Right lobe of liver (tissue), 6 donors: ENCODE measurements around the gene ETFRF1. TPM values are rescaled to one million over a fixed set of nuclear protein-coding genes. Genes with fewer than 3 reads are reported as not detected.

ENCODE experiments used
- ATAC-seq, 4 donors: fragments of 200-7000 bp; cut with Tn5 transposase; one replicate each; pipeline ENCODE4 v1.9.1; 2020; ENCODE audit warnings: mild to moderate bottlenecking in 4 of 4, moderate library complexity in 4 of 4
- DNase-seq, 3 donors: peaks; one replicate each; pipeline ENCODE4 v3.0.0-alpha.2; 2020
- H3K27ac ChIP-seq, 3 donors: fragments of 200-600 bp; one replicate each; pipeline ENCODE4 v1.8.0; 2022
- H3K27me3 ChIP-seq, 2 donors: fragments of 200-600 bp; one replicate each; pipeline ENCODE4 v1.8.0; 2022
- H3K36me3 ChIP-seq, 4 donors: fragments of 200-600 bp; sonication (generic) in 1 of 4; one replicate each; pipeline versions ENCODE4 v1.5.1 to v1.8.0; 2017 to 2022; ENCODE audit warnings: control low read depth in 1 of 4
- H3K4me1 ChIP-seq, 4 donors: fragments of 200-600 bp; sonication (generic) in 1 of 4; one replicate each; pipeline versions ENCODE4 v1.5.1 to v1.8.0; 2017 to 2022; ENCODE audit warnings: control low read depth in 1 of 4
- H3K4me3 ChIP-seq, 3 donors: fragments of 200-600 bp; one replicate each; pipeline ENCODE4 v1.8.0; 2022
- H3K9me3 ChIP-seq, 4 donors: fragments of 200-600 bp; sonication (generic) in 1 of 4; one replicate each; pipeline versions ENCODE4 v1.5.1 to v1.8.0; 2017 to 2022; ENCODE audit warnings: control low read depth in 1 of 4
- CTCF ChIP-seq, 4 donors: fragments of 200-600 bp in 3 of 4; fragments of 450-650 bp in 1 of 4; IDR thresholded peaks; one replicate each; pipeline versions ENCODE4 v1.5.1 to v1.8.0; 2016 to 2022; ENCODE audit warnings: antibody characterized with exemption in 4 of 4, mild to moderate bottlenecking in 2 of 4
- POLR2A ChIP-seq: fragments of 450-650 bp; IDR thresholded peaks from one replicate; pipeline ENCODE4 v1.6.1; 2017; ENCODE audit warnings: antibody characterized with exemption, mild to moderate bottlenecking
- WGBS: methylation state at CpG from one replicate; pipeline ENCODE4 v1.1.6; 2018; ENCODE audit warnings: low coverage, low lambda C conversion rate; ENCODE audit not compliant: insufficient coverage; ENCODE audit errors: missing lambda C conversion rate; 5-methylcytosine and 5-hydroxymethylcytosine counted together
- intact Hi-C, 2 donors: fragments of 100-400 bp; cut with DNase I; formaldehyde crosslinking; loops; one replicate each; pipeline versions ENCODE4 v1.11.2 to v1.14.1; 2022
- total RNA-seq, 6 experiments: library from RNA; depleted of rRNA in 2 of 6; stranded (reverse); fragments of >200 nt in 2 of 6; fragmentation: NEBNext Ultra II Directional in 3 of 6; extraction: Animal tissue kit (Norgen Biotek cat#: 25700) in 3 of 6; gene quantifications; one replicate each; pipeline versions ENCODE4 v1.1.0 to v1.2.4, GENCODE V29; 2016 to 2023
- donor health status: DM: no; HTN: yes; CAD: no.
- donor health status: DM: no; HTN: no; CAD: no.
- donor health status: DM: no; HTN: no; CAD: no.
- donor health status: DM: no; HTN: yes; CAD: no.
- donor health status: DM: no; HTN: yes; CAD: no.

Gene ETFRF1
- total RNA-seq, 6 experiments from 2014 or later: 29.9 to 50.2 (median 38.2) TPM

- Histone ChIP-seq H3K27ac (no peak overlapping the region), H3K36me3 (no peaks in the 10 kb centered on the region), H3K4me1 (peaks cover 0 to 7% (median 3%) of the 10 kb centered on the region in 4 donors), H3K27me3 (no peaks in the 10 kb centered on the region), H3K9me3 (no peaks in the 10 kb centered on the region), H3K4me3 (no peak overlapping the region)
- no peak for TF ChIP-seq CTCF (IDR thresholded peaks at IDR 0.05)
- no peak for TF ChIP-seq POLR2A
- DNase-seq: no peak
- no peak for ATAC-seq
- intact Hi-C loops: no loop called here
- 84% methylated on average over 6 of the region's 6 CpGs for WGBS
Observed at GRCh38 chr12:25190793-25191192, 4.2 kb upstream of the ETFRF1 start.

- H3K4me1 ChIP-seq: peaks cover 0 to 19% (median 6%) of the 10 kb centered on the region in 4 donors
- no peak for ATAC-seq
- no peak for DNase-seq
- no peak overlapping the region for H3K4me3 ChIP-seq
- H3K27ac ChIP-seq: no peak overlapping the region
- H3K27me3 ChIP-seq: no peaks in the 10 kb centered on the region
- intact Hi-C loops: no loop called here
- TF ChIP-seq POLR2A (no peak), CTCF (IDR thresholded peaks at IDR 0.05) (no peak)
- no peaks in the 10 kb centered on the region for H3K36me3 ChIP-seq
- no peaks in the 10 kb centered on the region for H3K9me3 ChIP-seq
- WGBS: 32% methylated on average over 1 of the region's 1 CpG
Observed at GRCh38 chr12:25194214-25194613, 823 bp upstream of the ETFRF1 start.

DNA sequence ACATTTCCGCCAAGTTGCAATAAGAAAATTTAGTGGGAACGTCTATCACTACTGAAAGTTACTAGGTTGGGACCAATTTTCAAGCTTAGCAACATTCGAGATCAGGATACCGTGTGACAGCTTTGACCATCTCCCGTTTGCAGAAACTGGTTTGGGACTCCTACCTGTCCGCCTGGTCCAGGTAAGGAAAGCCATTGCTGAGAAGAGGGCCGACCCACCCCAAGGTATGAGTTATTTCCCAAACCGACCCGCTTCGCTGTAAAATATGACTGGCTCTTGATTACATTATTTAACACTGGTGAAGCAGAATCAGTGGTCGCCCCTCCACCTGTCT is 348 bp upstream of the ETFRF1 start:
- Histone ChIP-seq H3K36me3 (no peaks in the 10 kb centered on the region), H3K4me3 (peak overlapping the region; percentile 58 to 82 (median 76)), H3K4me1 (peaks cover 0 to 19% (median 6%) of the 10 kb centered on the region in 4 donors), H3K27me3 (no peaks in the 10 kb centered on the region), H3K9me3 (no peaks in the 10 kb centered on the region), H3K27ac (peak overlapping the region in 2 of 3 donors; percentile 81 to 94)
- DNase-seq: no peak
- intact Hi-C loops: no loop called here
- no peak for ATAC-seq
- no peak for TF ChIP-seq CTCF (IDR thresholded peaks at IDR 0.05)
- TF ChIP-seq POLR2A: no peak
- 13% methylated on average over 9 of the region's 11 CpGs for WGBS

DNA sequence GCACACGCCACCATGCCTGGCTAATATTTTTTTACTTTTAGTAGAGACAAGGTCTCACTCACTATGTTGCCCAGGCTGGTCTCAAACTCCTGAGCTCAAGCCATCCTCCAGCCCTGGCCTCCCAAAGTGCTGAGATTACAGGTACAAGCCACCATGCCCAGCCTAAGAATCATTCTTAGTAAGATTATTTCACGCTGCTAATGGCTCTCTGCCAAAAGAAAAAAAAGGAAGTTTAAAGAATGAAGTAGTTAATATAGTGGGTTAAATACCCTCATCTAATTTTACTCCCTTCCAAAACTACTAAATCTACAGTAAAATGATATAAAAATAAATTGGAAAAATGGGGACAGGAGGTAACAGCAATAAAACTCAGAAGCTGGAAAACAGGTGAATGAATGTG is 2.6 kb downstream of the ETFRF1 start:
- ATAC-seq (no peak), DNase-seq (no peak)
- WGBS: 33% methylated on average over 1 of the region's 2 CpGs
- H3K27me3 ChIP-seq: no peaks in the 10 kb centered on the region
- no peaks in the 10 kb centered on the region for H3K36me3 ChIP-seq
- no peaks in the 10 kb centered on the region for H3K9me3 ChIP-seq
- no peak overlapping the region for H3K4me3 ChIP-seq
- no peak overlapping the region for H3K27ac ChIP-seq
- TF ChIP-seq CTCF (IDR thresholded peaks at IDR 0.05) (no peak), POLR2A (no peak)
- peaks cover 0 to 19% (median 6%) of the 10 kb centered on the region in 4 donors for H3K4me1 ChIP-seq
- intact Hi-C loops: no loop called here

GRCh38 chr12:25200703-25201102 is 5.7 kb downstream of the ETFRF1 start:
- ATAC-seq: peak in 1 of 4 donors; percentile 58
- WGBS: no CpG with 5 or more reads among the region's 1 CpG
- DNase-seq: no peak
- peaks cover 0 to 12% (median 3%) of the 10 kb centered on the region in 4 donors for H3K4me1 ChIP-seq
- no peak overlapping the region for H3K27ac ChIP-seq
- TF ChIP-seq CTCF (IDR thresholded peaks at IDR 0.05) (no peak), POLR2A (no peak)
- H3K4me3 ChIP-seq: no peak overlapping the region
- peaks cover 0 to 2% (median 0%) of the 10 kb centered on the region in 4 donors for H3K36me3 ChIP-seq
- intact Hi-C loops: no loop called here
- H3K27me3 ChIP-seq: no peaks in the 10 kb centered on the region
- no peaks in the 10 kb centered on the region for H3K9me3 ChIP-seq
